ENCODE results near the gene PDE7B. TPM values are rescaled to one million over a fixed set of nuclear protein-coding genes. Genes with fewer than 3 reads are reported as not detected.

Gene PDE7B
- total and polyA plus RNA-seq, 2 of the 8 experiments (the other 6 are each of a cell fraction or from before 2014, with no cell fraction given): not detected

DNA sequence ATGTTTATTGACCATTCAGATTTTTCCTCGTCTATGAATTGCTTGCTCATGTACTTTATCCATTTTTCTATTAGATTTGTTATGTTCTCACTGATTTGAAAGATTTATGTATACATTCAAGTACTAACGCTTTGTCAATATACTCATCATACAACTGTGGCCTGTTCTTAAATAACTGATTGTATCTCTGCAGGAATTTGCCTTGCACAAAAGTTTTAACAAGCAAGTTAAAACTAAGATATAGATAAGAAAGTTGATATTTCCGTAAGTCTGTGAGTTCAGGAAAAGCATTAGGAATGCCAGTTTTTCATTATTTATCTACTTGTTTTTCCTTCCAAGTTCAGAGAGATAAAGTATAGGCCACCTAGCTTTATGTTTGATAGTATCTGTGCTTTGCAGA lies 95.2 kb downstream of the PDE7B start (continued):
- TF ChIP-seq JUND (IDR thresholded peaks at IDR 0.05; ENCODE audit: low read length): no peak
- TF ChIP-seq CBX5 (IDR thresholded peaks at IDR 0.05; ENCODE audit: low read depth, low read length): no peak
- no peak for TF ChIP-seq SP4 (IDR thresholded peaks at IDR 0.05; ENCODE audit: low read length)
- no peak for TF ChIP-seq TAF7 (optimal IDR thresholded peaks at IDR 0.05; ENCODE audit: borderline replicate concordance, low read depth, low read length)
- TF ChIP-seq SIX5 (IDR thresholded peaks at IDR 0.05; ENCODE audit: low read depth, low read length): no peak
- no peak for TF ChIP-seq TCF12 (IDR thresholded peaks at IDR 0.05; ENCODE audit: low read depth, low read length)
- TF ChIP-seq, protein P1, sequence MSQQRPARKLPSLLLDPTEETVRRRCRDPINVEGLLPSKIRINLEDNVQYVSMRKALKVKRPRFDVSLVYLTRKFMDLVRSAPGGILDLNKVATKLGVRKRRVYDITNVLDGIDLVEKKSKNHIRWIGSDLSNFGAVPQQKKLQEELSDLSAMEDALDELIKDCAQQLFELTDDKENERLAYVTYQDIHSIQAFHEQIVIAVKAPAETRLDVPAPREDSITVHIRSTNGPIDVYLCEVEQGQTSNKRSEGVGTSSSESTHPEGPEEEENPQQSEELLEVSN (IDR thresholded peaks at IDR 0.05): no peak

All from H1 (cell line).